Measurements from ENCODE around the gene CACNA2D3.

GRCh38 chr3:54261141-54261540 is 138.8 kb downstream of the CACNA2D3 start:
- TF ChIP-seq CTCF (IDR thresholded peaks at IDR 0.05; ENCODE audit: poor library complexity, severe bottlenecking) (no peak), REST (IDR thresholded peaks at IDR 0.05; ENCODE audit: borderline replicate concordance) (no peak), SMC3 (conservative IDR thresholded peaks at IDR 0.05; ENCODE audit: poor library complexity) (no peak), POLR2AphosphoS5 (IDR thresholded peaks at IDR 0.05) (no peak), EZH2 (IDR thresholded peaks at IDR 0.05; ENCODE audit: borderline replicate concordance, insufficient read depth, low read length, poor library complexity, severe bottlenecking) (no peak), RAD21 (conservative IDR thresholded peaks at IDR 0.05) (no peak), MXI1 (conservative IDR thresholded peaks at IDR 0.05; ENCODE audit: poor library complexity, severe bottlenecking) (no peak)

Data from neural cell (in vitro differentiated cells).